ENCODE results near the gene TREH. TPM values are rescaled to one million over a fixed set of nuclear protein-coding genes. Genes with fewer than 3 reads are reported as not detected.
A peak's percentile ranks its signal among the peaks of the same experiment; 100 is the strongest.

Gene TREH
- total RNA-seq, 1 experiment from 2014 or later: not detected

DNA sequence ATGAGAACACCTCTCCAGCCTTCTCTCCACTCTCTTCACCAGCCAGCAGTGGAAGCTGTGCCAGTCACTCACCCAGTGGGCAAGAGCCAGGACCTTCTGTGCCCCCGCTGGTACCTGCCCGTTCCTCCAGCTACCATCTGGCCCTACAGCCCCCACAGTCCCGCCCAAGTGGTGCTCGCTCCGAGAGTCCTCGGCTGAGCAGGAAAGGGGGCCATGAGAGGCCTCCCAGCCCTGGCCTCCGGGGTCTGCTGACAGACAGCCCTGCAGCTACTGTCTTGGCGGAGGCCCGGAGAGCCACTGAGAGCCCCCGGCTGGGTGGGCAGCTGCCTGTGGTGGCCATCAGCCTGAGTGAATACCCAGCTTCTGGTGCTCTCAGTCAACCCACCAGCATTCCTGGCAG is 51.9 kb downstream of the TREH start:
- DNase-seq (ENCODE audit: unreplicated experiment): no peak
- BruUV-seq (replicated peaks): no TSS peak
- peaks cover 42% of the 10 kb centered on the region for H3K36me3 Mint-ChIP-seq (ENCODE audit: insufficient read depth, unreplicated experiment)
- POLR2A ChIA-PET: interaction anchor here (0.7 to 10.3 kb wide), 3 partner anchors 9 to 493 kb away, joined by 4 to 132 read pairs (median 113); partner anchors contain the start of gene PHLDB1
- H3K4me3 Mint-ChIP-seq (ENCODE audit: unreplicated experiment): no peak overlapping the region
- peaks cover 43% of the 10 kb centered on the region for H3K4me1 Mint-ChIP-seq (ENCODE audit: insufficient read depth, unreplicated experiment)
- no peaks in the 10 kb centered on the region for H3K27me3 Mint-ChIP-seq (ENCODE audit: insufficient read depth, unreplicated experiment)
- H3K9me3 Mint-ChIP-seq (ENCODE audit: unreplicated experiment): no peaks in the 10 kb centered on the region
- TF ChIP-seq, protein P1, sequence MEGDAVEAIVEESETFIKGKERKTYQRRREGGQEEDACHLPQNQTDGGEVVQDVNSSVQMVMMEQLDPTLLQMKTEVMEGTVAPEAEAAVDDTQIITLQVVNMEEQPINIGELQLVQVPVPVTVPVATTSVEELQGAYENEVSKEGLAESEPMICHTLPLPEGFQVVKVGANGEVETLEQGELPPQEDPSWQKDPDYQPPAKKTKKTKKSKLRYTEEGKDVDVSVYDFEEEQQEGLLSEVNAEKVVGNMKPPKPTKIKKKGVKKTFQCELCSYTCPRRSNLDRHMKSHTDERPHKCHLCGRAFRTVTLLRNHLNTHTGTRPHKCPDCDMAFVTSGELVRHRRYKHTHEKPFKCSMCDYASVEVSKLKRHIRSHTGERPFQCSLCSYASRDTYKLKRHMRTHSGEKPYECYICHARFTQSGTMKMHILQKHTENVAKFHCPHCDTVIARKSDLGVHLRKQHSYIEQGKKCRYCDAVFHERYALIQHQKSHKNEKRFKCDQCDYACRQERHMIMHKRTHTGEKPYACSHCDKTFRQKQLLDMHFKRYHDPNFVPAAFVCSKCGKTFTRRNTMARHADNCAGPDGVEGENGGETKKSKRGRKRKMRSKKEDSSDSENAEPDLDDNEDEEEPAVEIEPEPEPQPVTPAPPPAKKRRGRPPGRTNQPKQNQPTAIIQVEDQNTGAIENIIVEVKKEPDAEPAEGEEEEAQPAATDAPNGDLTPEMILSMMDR (IDR thresholded peaks at IDR 0.05; ENCODE audit: unreplicated experiment): no peak
- H3K27ac Mint-ChIP-seq (ENCODE audit: low read depth, unreplicated experiment): no peak overlapping the region
- intact Hi-C loops (cut with micrococcal nuclease): no loop called here
- CTCF ChIA-PET: interaction anchor here (0.5 to 1.5 kb wide), 4 partner anchors 8 to 61 kb away, joined by 3 to 5 read pairs (median 4); no protein-coding TSS in a partner anchor

- intact Hi-C loops (cut with micrococcal nuclease): no loop called here
- no peaks in the 10 kb centered on the region for H3K27me3 Mint-ChIP-seq (ENCODE audit: insufficient read depth, unreplicated experiment)
- no TSS peak for BruUV-seq (replicated peaks)
- peaks cover 32% of the 10 kb centered on the region for H3K36me3 Mint-ChIP-seq (ENCODE audit: insufficient read depth, unreplicated experiment)
- POLR2A ChIA-PET: interaction anchor here (0.8 to 10.3 kb wide), 5 partner anchors 11 to 364 kb away, joined by 3 to 132 read pairs (median 6); partner anchors contain the start of genes ARCN1 and PHLDB1
- peaks cover 53% of the 10 kb centered on the region for H3K4me1 Mint-ChIP-seq (ENCODE audit: insufficient read depth, unreplicated experiment)
- CTCF ChIA-PET: interaction anchor here (0.7 to 2.2 kb wide), 5 partner anchors 10 to 31 kb away, joined by 3 to 5 read pairs (median 4); no protein-coding TSS in a partner anchor
- H3K27ac Mint-ChIP-seq (ENCODE audit: low read depth, unreplicated experiment): peak overlapping the region; percentile 88
- no peaks in the 10 kb centered on the region for H3K9me3 Mint-ChIP-seq (ENCODE audit: unreplicated experiment)
- no peak for DNase-seq (ENCODE audit: unreplicated experiment)
- TF ChIP-seq, protein P1 (IDR thresholded peaks at IDR 0.05; ENCODE audit: unreplicated experiment): no peak
- H3K4me3 Mint-ChIP-seq (ENCODE audit: unreplicated experiment): no peak overlapping the region
Measured at GRCh38 chr11:118625976-118626375, 53.5 kb downstream of the TREH start.

DNA sequence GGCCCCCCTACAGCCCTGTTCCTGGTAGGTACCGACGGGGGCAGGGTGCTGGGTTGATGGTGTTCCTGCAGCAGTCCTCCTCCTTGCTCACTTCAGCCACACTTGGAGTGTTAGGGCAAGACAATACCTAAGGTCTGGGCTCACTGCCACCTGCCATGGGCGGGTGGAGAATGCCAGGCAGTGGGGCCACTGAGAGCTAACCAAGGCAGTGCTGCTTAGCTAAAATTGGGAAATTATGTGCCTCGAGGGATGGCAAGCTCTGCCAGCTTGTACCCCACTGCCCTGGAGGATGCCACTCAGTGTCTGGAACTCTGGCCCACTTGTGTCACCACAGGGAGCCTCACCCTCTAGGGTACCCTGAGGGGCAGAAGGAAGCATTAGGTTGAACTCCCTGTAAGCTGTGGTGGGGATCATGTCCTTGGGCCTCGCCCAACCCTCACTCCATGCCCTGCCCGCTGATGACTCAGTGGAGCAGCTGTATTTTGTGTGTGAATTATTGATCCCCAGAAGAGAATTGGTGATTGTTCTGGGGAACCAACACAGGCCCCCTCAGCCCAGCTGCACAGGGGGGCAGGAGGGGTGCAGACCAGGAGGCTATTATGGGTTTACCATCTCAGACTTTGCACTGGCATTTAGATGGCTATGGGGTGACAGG is 54.3 kb downstream of the TREH start:
- H3K27me3 Mint-ChIP-seq (ENCODE audit: insufficient read depth, unreplicated experiment): no peaks in the 10 kb centered on the region
- peak overlapping the region; percentile 88 for H3K27ac Mint-ChIP-seq (ENCODE audit: low read depth, unreplicated experiment)
- peak overlapping the region; percentile 47 for H3K4me3 Mint-ChIP-seq (ENCODE audit: unreplicated experiment)
- intact Hi-C loops (cut with micrococcal nuclease): no loop called here
- no peaks in the 10 kb centered on the region for H3K9me3 Mint-ChIP-seq (ENCODE audit: unreplicated experiment)
- TF ChIP-seq, protein P1 (IDR thresholded peaks at IDR 0.05; ENCODE audit: unreplicated experiment): no peak
- H3K36me3 Mint-ChIP-seq (ENCODE audit: insufficient read depth, unreplicated experiment): peaks cover 32% of the 10 kb centered on the region
- peaks cover 59% of the 10 kb centered on the region for H3K4me1 Mint-ChIP-seq (ENCODE audit: insufficient read depth, unreplicated experiment)
- ChIA-PET CTCF (interaction anchor here (0.6 to 3.5 kb wide), 7 partner anchors 8 to 1512 kb away, joined by 3 to 12 read pairs (median 4); no protein-coding TSS in a partner anchor), POLR2A (interaction anchor here (0.9 to 10.3 kb wide), 5 partner anchors 12 to 190 kb away, joined by 3 to 132 read pairs (median 6); partner anchors contain the start of genes ARCN1 and PHLDB1)
- DNase-seq (ENCODE audit: unreplicated experiment): peak; percentile 89
- BruUV-seq (replicated peaks): no TSS peak

DNA sequence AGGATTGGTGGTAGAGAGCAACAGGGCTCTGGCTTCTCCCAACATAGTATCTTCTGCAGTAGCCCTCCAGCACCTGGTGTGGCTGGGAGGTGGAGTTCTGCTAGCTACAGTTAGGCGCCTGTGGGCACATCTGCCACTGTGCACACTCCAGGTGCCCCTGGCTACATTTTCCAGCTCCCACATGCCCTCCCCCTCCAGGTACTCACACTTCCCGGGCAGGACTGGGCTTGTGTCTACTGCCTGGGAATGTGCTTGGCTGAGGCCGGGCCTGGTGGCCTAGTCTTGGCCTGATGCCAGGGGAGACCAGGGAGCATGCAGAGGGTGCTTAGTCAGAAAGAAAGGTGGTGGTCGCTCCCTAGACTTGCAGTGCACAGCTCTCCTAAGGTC is 56.2 kb downstream of the TREH start:
- H3K4me3 Mint-ChIP-seq (ENCODE audit: unreplicated experiment): peak overlapping the region; percentile 71
- DNase-seq (ENCODE audit: unreplicated experiment): peak; percentile 95
- peaks cover 29% of the 10 kb centered on the region for H3K36me3 Mint-ChIP-seq (ENCODE audit: insufficient read depth, unreplicated experiment)
- BruUV-seq (replicated peaks): no TSS peak
- TF ChIP-seq, protein P1 (IDR thresholded peaks at IDR 0.05; ENCODE audit: unreplicated experiment): no peak
- ChIA-PET POLR2A (interaction anchor here (0.6 to 10.3 kb wide), 28 partner anchors 8 to 584 kb away, joined by 3 to 132 read pairs (median 4); partner anchors contain the start of genes ARCN1, KMT2A, MPZL2 and PHLDB1), CTCF (interaction anchor here (0.7 to 3.6 kb wide), 10 partner anchors 10 to 632 kb away, joined by 3 to 17 read pairs (median 4); no protein-coding TSS in a partner anchor)
- peak overlapping the region; percentile 88 for H3K27ac Mint-ChIP-seq (ENCODE audit: low read depth, unreplicated experiment)
- H3K9me3 Mint-ChIP-seq (ENCODE audit: unreplicated experiment): no peaks in the 10 kb centered on the region
- no peaks in the 10 kb centered on the region for H3K27me3 Mint-ChIP-seq (ENCODE audit: insufficient read depth, unreplicated experiment)
- intact Hi-C loops (cut with micrococcal nuclease): loop anchor here (2.0 kb wide), 1 partner anchor 14 kb away; no protein-coding TSS in a partner anchor
- peaks cover 66% of the 10 kb centered on the region for H3K4me1 Mint-ChIP-seq (ENCODE audit: insufficient read depth, unreplicated experiment)
